Measurements from ENCODE around the gene MISP3. TPM values are rescaled to one million over a fixed set of nuclear protein-coding genes. Genes with fewer than 3 reads are reported as not detected.
"Not testable (repeated sequence)": the region's sequence is repeated elsewhere in the genome, so short reads cannot be mapped to it uniquely, and the experiment has no call there.

The MISP3 gene
- total RNA-seq, 1 donor from 2014 or later = 3.5 TPM

DNA sequence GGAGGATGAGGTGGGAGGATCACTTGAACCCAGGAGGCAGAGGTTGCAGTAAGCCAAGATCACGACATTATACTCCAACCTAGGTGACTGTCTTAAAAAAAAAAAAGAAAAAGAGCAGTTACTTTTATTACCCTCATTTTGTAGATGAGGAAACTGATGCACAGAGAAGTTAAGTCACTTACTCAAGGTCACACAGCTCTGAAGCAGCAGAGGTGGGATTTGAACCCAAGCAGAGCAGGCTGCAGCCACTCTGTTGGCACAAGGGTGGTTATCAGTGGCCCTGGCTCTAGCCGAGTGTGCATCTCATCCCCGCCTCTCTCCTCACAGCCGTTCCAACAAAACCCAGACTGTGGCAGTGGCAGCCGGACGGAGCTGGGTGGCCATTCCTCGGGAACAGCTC, 33.4 kb upstream of the MISP3 start:
- Mint-ChIP-seq H3K36me3 (ENCODE audit: insufficient read depth) (no peaks in the 10 kb centered on the region), H3K27me3 (no peaks in the 10 kb centered on the region), H3K9me3 (ENCODE audit: low read depth) (no peaks in the 10 kb centered on the region), H3K4me1 (ENCODE audit: low read depth) (no peaks in the 10 kb centered on the region), H3K27ac (no peak overlapping the region), H3K4me3 (ENCODE audit: low read depth) (no peak overlapping the region)
- DNase-seq (ENCODE audit: low spot score, unreplicated experiment) = no peak
- TF ChIP-seq CTCF (IDR thresholded peaks at IDR 0.05; ENCODE audit: unreplicated experiment) = no peak

GRCh38 chr19:14042659-14043608, 29.7 kb upstream of the MISP3 start:
- not testable (repeated sequence) for H3K36me3 Mint-ChIP-seq (ENCODE audit: insufficient read depth); H3K4me3 Mint-ChIP-seq (ENCODE audit: low read depth); H3K27me3 Mint-ChIP-seq; H3K4me1 Mint-ChIP-seq (ENCODE audit: low read depth); DNase-seq (ENCODE audit: low spot score, unreplicated experiment); H3K9me3 Mint-ChIP-seq (ENCODE audit: low read depth)
- TF ChIP-seq CTCF (IDR thresholded peaks at IDR 0.05; ENCODE audit: unreplicated experiment) = peak; percentile 60
- peak overlapping the region; percentile 41 for H3K27ac Mint-ChIP-seq

GRCh38 chr19:14047866-14048265, 24.7 kb upstream of the MISP3 start:
- not testable (repeated sequence) for H3K27me3 Mint-ChIP-seq; H3K4me1 Mint-ChIP-seq (ENCODE audit: low read depth); H3K36me3 Mint-ChIP-seq (ENCODE audit: insufficient read depth); H3K27ac Mint-ChIP-seq; H3K4me3 Mint-ChIP-seq (ENCODE audit: low read depth); H3K9me3 Mint-ChIP-seq (ENCODE audit: low read depth); DNase-seq (ENCODE audit: low spot score, unreplicated experiment)

DNA sequence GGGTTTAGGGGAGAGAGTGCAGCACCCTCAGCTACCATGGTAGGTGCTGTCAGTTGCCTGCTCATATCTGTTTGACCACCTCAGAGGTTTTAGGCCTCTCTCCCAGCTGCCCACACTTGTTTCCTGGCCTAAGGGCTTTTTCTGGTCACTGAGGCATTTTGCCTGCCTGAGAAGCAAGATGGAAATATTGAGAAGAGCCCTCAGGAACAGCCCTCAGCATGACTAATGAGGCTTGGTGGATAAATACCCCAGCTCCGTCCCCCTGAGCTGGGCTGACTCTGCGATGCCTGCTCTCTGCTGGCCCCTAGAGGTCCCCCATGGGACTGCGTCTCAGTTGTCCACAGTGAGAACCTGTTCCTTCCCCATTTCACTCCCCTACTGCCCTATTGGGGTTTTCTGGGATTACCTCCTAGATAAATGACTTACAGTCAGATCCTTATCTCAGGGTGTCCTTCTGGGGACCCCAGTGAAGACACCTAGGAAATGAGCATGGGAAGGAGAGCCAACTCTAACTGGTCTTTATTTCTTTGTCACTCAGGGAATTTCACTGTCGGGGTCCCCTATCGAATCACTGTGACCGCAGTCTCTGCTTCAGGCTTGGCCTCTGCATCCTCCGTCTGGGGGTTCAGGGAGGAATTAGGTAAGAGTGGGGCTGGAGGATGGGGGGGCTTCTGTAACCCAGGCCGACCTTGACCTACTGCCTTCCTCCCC, 24.0 kb upstream of the MISP3 start:
- Mint-ChIP-seq H3K4me1 (ENCODE audit: low read depth) (no peaks in the 10 kb centered on the region), H3K27ac (no peak overlapping the region), H3K4me3 (ENCODE audit: low read depth) (no peak overlapping the region), H3K36me3 (ENCODE audit: insufficient read depth) (peaks cover 2% of the 10 kb centered on the region), H3K27me3 (no peaks in the 10 kb centered on the region), H3K9me3 (ENCODE audit: low read depth) (no peaks in the 10 kb centered on the region)
- peak; percentile 66 for TF ChIP-seq CTCF (IDR thresholded peaks at IDR 0.05; ENCODE audit: unreplicated experiment)
- no peak for DNase-seq (ENCODE audit: low spot score, unreplicated experiment)

- Mint-ChIP-seq H3K4me1 (ENCODE audit: low read depth) (no peaks in the 10 kb centered on the region), H3K27me3 (peaks cover 18% of the 10 kb centered on the region), H3K36me3 (ENCODE audit: insufficient read depth) (peaks cover 3% of the 10 kb centered on the region), H3K4me3 (ENCODE audit: low read depth) (no peak overlapping the region), H3K9me3 (ENCODE audit: low read depth) (no peaks in the 10 kb centered on the region), H3K27ac (no peak overlapping the region)
- DNase-seq (ENCODE audit: low spot score, unreplicated experiment) = no peak
- no peak for TF ChIP-seq CTCF (IDR thresholded peaks at IDR 0.05; ENCODE audit: unreplicated experiment)
Measured at GRCh38 chr19:14050512-14050911, 22.1 kb upstream of the MISP3 start.

DNA sequence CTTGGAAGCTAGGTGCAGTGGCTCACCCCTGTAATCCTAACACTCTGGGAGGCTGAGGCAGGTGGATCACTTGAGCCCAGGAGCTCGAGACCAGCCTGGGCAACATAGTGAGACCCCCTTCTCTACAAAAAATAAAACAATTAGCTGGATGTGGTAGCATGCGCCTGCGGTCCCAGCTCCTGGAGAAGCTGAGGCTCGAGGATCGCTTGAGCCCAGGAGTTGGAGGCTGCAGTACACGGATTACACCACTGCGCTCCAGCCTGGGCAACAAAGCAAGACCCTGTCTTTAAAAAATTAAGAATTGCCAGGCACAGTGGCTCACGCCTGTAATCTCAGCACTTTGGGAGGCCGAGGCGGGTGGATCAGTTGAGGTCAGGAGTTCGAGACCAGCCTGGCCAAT, 21.6 kb upstream of the MISP3 start:
- H3K27ac Mint-ChIP-seq; H3K9me3 Mint-ChIP-seq (ENCODE audit: low read depth); H3K36me3 Mint-ChIP-seq (ENCODE audit: insufficient read depth); H3K4me3 Mint-ChIP-seq (ENCODE audit: low read depth); H3K4me1 Mint-ChIP-seq (ENCODE audit: low read depth); DNase-seq (ENCODE audit: low spot score, unreplicated experiment): not testable (repeated sequence)
- H3K27me3 Mint-ChIP-seq = peaks cover 21% of the 10 kb centered on the region

Measured in progenitor cell of endocrine pancreas (in vitro differentiated cells).